NCI-H748 (cell line): ENCODE measurements around the gene ATP4B.

ENCODE experiments used
- DNase-seq: peaks from one replicate; lab custom pipeline; 2025; ENCODE audit not compliant: unreplicated experiment; lab: John Stamatoyannopoulos, UW

Gene ATP4B

GRCh38 chr13:113657851-113658741 is at the start of gene ATP4B:
ATP4B (minus strand) TSS chr13:113658198; CDS start chr13:113658144, 54 bp downstream.
- no peak for DNase-seq

GRCh38 chr13:113672002-113672651 is 14.1 kb upstream of the ATP4B start:
- no peak for DNase-seq

GRCh38 chr13:113671066-113672001 is 13.3 kb upstream of the ATP4B start:
- DNase-seq: no peak

GRCh38 chr13:113670541-113670940 is 12.5 kb upstream of the ATP4B start:
- DNase-seq: no peak

- DNase-seq: no peak
Measured at GRCh38 chr13:113669755-113670341, 11.8 kb upstream of the ATP4B start.

GRCh38 chr13:113669231-113669754 is 11.3 kb upstream of the ATP4B start:
- no peak for DNase-seq

GRCh38 chr13:113668491-113668971 is 10.5 kb upstream of the ATP4B start:
- DNase-seq: no peak

- DNase-seq: no peak
Measured at GRCh38 chr13:113667771-113668490, 9.9 kb upstream of the ATP4B start.

- no peak for DNase-seq
Measured at GRCh38 chr13:113666951-113667701, 9.1 kb upstream of the ATP4B start, which contains the start of gene GRK1. GRK1 (plus strand) TSS chr13:113667219; CDS start chr13:113667387, 168 bp downstream.

GRCh38 chr13:113666329-113666670 is 8.3 kb upstream of the ATP4B start:
- no peak for DNase-seq

GRCh38 chr13:113665597-113666328 is 7.8 kb upstream of the ATP4B start:
- no peak for DNase-seq

GRCh38 chr13:113664751-113665596 is 7.0 kb upstream of the ATP4B start:
- DNase-seq: peak; percentile 19

GRCh38 chr13:113663934-113664333 is 5.9 kb upstream of the ATP4B start:
- DNase-seq: no peak

GRCh38 chr13:113661509-113661908 is 3.5 kb upstream of the ATP4B start:
- DNase-seq: no peak

- DNase-seq: no peak
Measured at GRCh38 chr13:113660066-113660465, 2.1 kb upstream of the ATP4B start.

GRCh38 chr13:113659337-113659736 is 1.3 kb upstream of the ATP4B start:
- no peak for DNase-seq

- DNase-seq: no peak
Measured at GRCh38 chr13:113658836-113659235, 838 bp upstream of the ATP4B start.
